IMR-90 (cell line): ENCODE measurements around the gene GPR153. TPM values are rescaled to one million over a fixed set of nuclear protein-coding genes. Genes with fewer than 3 reads are reported as not detected.

Source experiments
- ATAC-seq: fragments of 200-7000 bp; cut with Tn5 transposase; 2 replicates; pipeline ENCODE4 v1.9.1; 2020; ENCODE audit warnings: low read depth, mild to moderate bottlenecking, moderate library complexity
- BruUV-seq: library from RNA; stranded (reverse); fragments of 400-500 nt; replicated peaks from 2 replicates; lab custom pipeline; 2021; lab: Mats Ljungman, UMichigan
- CTCF ChIA-PET: fragments of 300-600 bp; formaldehyde crosslinking; extraction: SDS; loops from one replicate; lab custom pipeline; 2021; ENCODE audit warnings: antibody characterized with exemption; lab: Yijun Ruan, JAX
- POLR2A ChIA-PET: fragments of 300-600 bp; sonication (Branson Sonifier 250); formaldehyde crosslinking; loops from one replicate; lab custom pipeline; 2022; ENCODE audit warnings: antibody characterized with exemption; ENCODE audit not compliant: unreplicated experiment; lab: Charles Lee
- DNase-seq: peaks from one replicate; pipeline ENCODE4 v3.0.0; 2013
- H2AFZ ChIP-seq: replicated peaks from 2 replicates; pipeline ENCODE3; 2013; ENCODE audit warnings: low read length, mild to moderate bottlenecking; ENCODE audit not compliant: poor library complexity
- H2AK5ac ChIP-seq: 2 replicates; pipeline ENCODE4 v1.6.1; 2013; ENCODE audit warnings: low read depth, low read length, inconsistent platforms
- H2AK9ac ChIP-seq: replicated peaks from 2 replicates; pipeline ENCODE3; 2013; ENCODE audit warnings: mild to moderate bottlenecking, low read depth, low read length, moderate library complexity; ENCODE audit not compliant: poor library complexity
- H2BK120ac ChIP-seq: 2 replicates; pipeline ENCODE4 v1.6.1; 2013; ENCODE audit warnings: low read depth, low read length, inconsistent platforms
- H2BK15ac ChIP-seq: 3 replicates; pipeline ENCODE4 v1.6.1; 2013; ENCODE audit warnings: low read depth, low read length, inconsistent platforms
- H2BK20ac ChIP-seq: 2 replicates; pipeline ENCODE4 v1.6.1; 2013; ENCODE audit warnings: low read depth, mild to moderate bottlenecking, inconsistent platforms, low read length, moderate library complexity
- H2BK5ac ChIP-seq: 2 replicates; pipeline ENCODE4 v1.6.1; 2013; ENCODE audit warnings: mild to moderate bottlenecking, low read depth, low read length, inconsistent platforms; ENCODE audit not compliant: poor library complexity, severe bottlenecking
- H3K14ac ChIP-seq: replicated peaks from 2 replicates; pipeline ENCODE4 v1.6.1; 2013; ENCODE audit warnings: low read depth, low read length, inconsistent platforms
- H3K18ac ChIP-seq: 2 replicates; pipeline ENCODE4 v1.6.1; 2013; ENCODE audit warnings: low read depth, low read length, control low read depth
- H3K23ac ChIP-seq: 2 replicates; pipeline ENCODE4 v1.6.1; 2013; ENCODE audit warnings: low read depth, low read length, inconsistent platforms
- H3K27ac ChIP-seq: 2 replicates; pipeline ENCODE4 v1.5.1; 2013; ENCODE audit warnings: mild to moderate bottlenecking, control low read depth, low read length; ENCODE audit not compliant: insufficient read depth
- H3K27me3 ChIP-seq: 2 replicates; pipeline ENCODE4 v1.6.1; 2013; ENCODE audit warnings: low read length; ENCODE audit not compliant: control insufficient read depth, insufficient read depth
- H3K36me3 ChIP-seq: 2 replicates; pipeline ENCODE4 v1.6.1; 2013; ENCODE audit warnings: low read length, mixed read lengths; ENCODE audit not compliant: control insufficient read depth, insufficient read depth
- H3K4ac ChIP-seq: 2 replicates; pipeline ENCODE4 v1.6.1; 2013; ENCODE audit warnings: low read depth, low read length, inconsistent platforms
- H3K4me1 ChIP-seq: 2 replicates; pipeline ENCODE4 v1.6.1; 2013; ENCODE audit warnings: low read length, mixed read lengths; ENCODE audit not compliant: control insufficient read depth, insufficient read depth
- H3K4me2 ChIP-seq: 2 replicates; pipeline ENCODE4 v1.6.1; 2013; ENCODE audit warnings: low read depth, mild to moderate bottlenecking, control low read depth, low read length, moderate library complexity
- H3K4me3 ChIP-seq: 2 replicates; pipeline ENCODE4 v1.5.1; 2013; ENCODE audit warnings: low read depth, mild to moderate bottlenecking, control low read depth, low read length, moderate library complexity; ENCODE audit not compliant: insufficient read depth
- H3K56ac ChIP-seq: 2 replicates; pipeline ENCODE4 v1.6.1; 2013; ENCODE audit warnings: low read length, inconsistent platforms; ENCODE audit not compliant: insufficient read depth; ENCODE audit errors: extremely low read depth
- H3K79me1 ChIP-seq, 2 experiments: 2 replicates each; pipeline ENCODE4 v1.6.1; 2013; ENCODE audit warnings: low read length in 2 of 2, inconsistent platforms in 1 of 2, low read depth in 1 of 2
- H3K9ac ChIP-seq: 2 replicates; pipeline ENCODE4 v1.6.1; 2013; ENCODE audit warnings: low read depth, low read length, control low read depth
- H3K9me1 ChIP-seq: 2 replicates; pipeline ENCODE4 v1.6.1; 2013; ENCODE audit warnings: low read length, inconsistent platforms; ENCODE audit not compliant: insufficient read depth
- H3K9me3 ChIP-seq: 2 replicates; pipeline ENCODE4 v1.6.1; 2013; ENCODE audit warnings: low read length; ENCODE audit not compliant: control insufficient read depth, insufficient read depth
- H4K20me1 ChIP-seq: 2 replicates; pipeline ENCODE4 v1.6.1; 2013; ENCODE audit warnings: low read length, inconsistent platforms; ENCODE audit not compliant: insufficient read depth
- H4K5ac ChIP-seq: 2 replicates; pipeline ENCODE4 v1.6.1; 2013; ENCODE audit warnings: mild to moderate bottlenecking, low read depth, low read length, control low read depth
- H4K8ac ChIP-seq, 2 experiments: 2 replicates each; pipeline ENCODE4 v1.6.1; 2013; ENCODE audit warnings: low read depth in 2 of 2, low read length in 2 of 2, control low read depth in 1 of 2, inconsistent platforms in 1 of 2
- H4K91ac ChIP-seq: 2 replicates; pipeline ENCODE4 v1.6.1; 2013; ENCODE audit warnings: low read depth, low read length, inconsistent platforms; ENCODE audit not compliant: insufficient read depth
- ELK1 ChIP-seq: fragments of 150-350 bp; IDR thresholded peaks from 2 replicates; pipeline ENCODE4 v1.6.1; 2016; ENCODE audit warnings: low read depth, mild to moderate bottlenecking, low read length, moderate library complexity, borderline replicate concordance
- MAZ ChIP-seq: IDR thresholded peaks from 2 replicates; pipeline ENCODE4 v1.6.1; 2012; ENCODE audit warnings: low read depth, mild to moderate bottlenecking, low read length, improper control_type of control experiment, moderate library complexity, borderline replicate concordance
- WGBS, 2 experiments: methylation state at CpG; one replicate each; pipeline versions ENCODE4 v1.1.5 to v1.1.7; 2013; ENCODE audit warnings: missing lambda C conversion rate in 2 of 2; ENCODE audit not compliant: insufficient read length in 1 of 2; ENCODE audit errors: extremely low coverage in 2 of 2; 5-methylcytosine and 5-hydroxymethylcytosine counted together
- dilution Hi-C: fragments of 300-500 bp; cut with HindIII; formaldehyde crosslinking; loops from one replicate; pipeline ENCODE4 v1.14.3; 2018; ENCODE audit warnings: low sequenced_read_pairs; ENCODE audit not compliant: unreplicated experiment
- in situ Hi-C: fragments of 300-500 bp; cut with MboI; formaldehyde crosslinking; loops from 3 replicates; pipeline ENCODE4 v1.14.3; 2019; ENCODE audit warnings: low sequenced_read_pairs, inconsistent platforms, mixed read lengths
- intact Hi-C: fragments of 100-400 bp; cut with micrococcal nuclease; formaldehyde crosslinking; loops from 2 replicates; pipeline ENCODE4 v1.10.0; 2022
- polyA plus RNA-seq, 3 experiments: library from polyadenylated mRNA; depleted of rRNA; stranded (reverse); fragments of >200 nt; gene quantifications; 2 replicates each; pipeline ENCODE4 v1.2.3, GENCODE V29; 2012; ENCODE audit warnings: low replicate concordance in 1 of 3
- total RNA-seq: library from RNA; depleted of rRNA; stranded (reverse); fragments of >200 nt; gene quantifications from 2 replicates; pipeline ENCODE4 v1.2.3, GENCODE V29; 2012
- TF ChIP-seq, protein P1 (sequence below): conservative IDR thresholded peaks from 2 replicates; pipeline ENCODE4 v1.5.1; 2012; ENCODE audit warnings: mild to moderate bottlenecking, low read depth, low read length, improper control_type of control experiment

Gene GPR153
- total and polyA plus RNA-seq, 2 of the 4 experiments (the other 2 are of a cell fraction), result 1.8 to 5.2 TPM

- no peak overlapping the region for H3K9ac ChIP-seq
- peaks cover 34% of the 10 kb centered on the region for H3K36me3 ChIP-seq
- no peak overlapping the region for H3K14ac ChIP-seq
- no peak overlapping the region for H4K91ac ChIP-seq
- H3K4me1 ChIP-seq, result no peaks in the 10 kb centered on the region
- H3K4ac ChIP-seq, result no peak overlapping the region
- no peaks in the 10 kb centered on the region for H3K9me3 ChIP-seq
- DNase-seq (peak; percentile 31), ATAC-seq (peak; percentile 62)
- no peak overlapping the region for H2AK9ac ChIP-seq
- BruUV-seq, result no TSS peak
- H3K23ac ChIP-seq, result no peak overlapping the region
- no peaks in the 10 kb centered on the region for H3K27me3 ChIP-seq
- H2BK15ac ChIP-seq, result no peak overlapping the region
- no CpG with 5 or more reads among the region's 6 CpGs for WGBS, 2 experiments
- H4K8ac ChIP-seq, result no peak overlapping the region
- H3K18ac ChIP-seq, result no peak overlapping the region
- TF ChIP-seq MAZ (no peak), ELK1 (no peak)
- TF ChIP-seq, protein P1, sequence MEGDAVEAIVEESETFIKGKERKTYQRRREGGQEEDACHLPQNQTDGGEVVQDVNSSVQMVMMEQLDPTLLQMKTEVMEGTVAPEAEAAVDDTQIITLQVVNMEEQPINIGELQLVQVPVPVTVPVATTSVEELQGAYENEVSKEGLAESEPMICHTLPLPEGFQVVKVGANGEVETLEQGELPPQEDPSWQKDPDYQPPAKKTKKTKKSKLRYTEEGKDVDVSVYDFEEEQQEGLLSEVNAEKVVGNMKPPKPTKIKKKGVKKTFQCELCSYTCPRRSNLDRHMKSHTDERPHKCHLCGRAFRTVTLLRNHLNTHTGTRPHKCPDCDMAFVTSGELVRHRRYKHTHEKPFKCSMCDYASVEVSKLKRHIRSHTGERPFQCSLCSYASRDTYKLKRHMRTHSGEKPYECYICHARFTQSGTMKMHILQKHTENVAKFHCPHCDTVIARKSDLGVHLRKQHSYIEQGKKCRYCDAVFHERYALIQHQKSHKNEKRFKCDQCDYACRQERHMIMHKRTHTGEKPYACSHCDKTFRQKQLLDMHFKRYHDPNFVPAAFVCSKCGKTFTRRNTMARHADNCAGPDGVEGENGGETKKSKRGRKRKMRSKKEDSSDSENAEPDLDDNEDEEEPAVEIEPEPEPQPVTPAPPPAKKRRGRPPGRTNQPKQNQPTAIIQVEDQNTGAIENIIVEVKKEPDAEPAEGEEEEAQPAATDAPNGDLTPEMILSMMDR, result no peak
- no peak overlapping the region for H3K56ac ChIP-seq
- H2AFZ ChIP-seq, result no peak overlapping the region
- H4K5ac ChIP-seq, result no peak overlapping the region
- H2BK20ac ChIP-seq, result no peak overlapping the region
- H3K27ac ChIP-seq, result no peak overlapping the region
- H2AK5ac ChIP-seq, result no peak overlapping the region
- H2BK120ac ChIP-seq, result no peak overlapping the region
- POLR2A ChIA-PET, result no interaction called here
- H3K9me1 ChIP-seq, result no peaks in the 10 kb centered on the region; the same call in 1 of the 2 replicates
- in situ Hi-C loops (no loop called here), intact Hi-C loops (no loop called here), dilution Hi-C loops (no loop called here)
- peaks cover 0 to 5% of the 10 kb centered on the region in 2 experiments; a peak in 2 of 4 replicates for H3K79me1 ChIP-seq
- no peaks in the 10 kb centered on the region; the same call in 1 of the 2 replicates for H4K20me1 ChIP-seq
- CTCF ChIA-PET, result no interaction called here
- H3K4me3 ChIP-seq, result no peak overlapping the region
- H2BK5ac ChIP-seq, result no peak overlapping the region
- H3K4me2 ChIP-seq, result no peak overlapping the region
Measured at GRCh38 chr1:6222636-6223035, 38.3 kb downstream of the GPR153 start.
